GM12873 (cell line): ENCODE results near the gene FXN.

Experiments
- CTCF ChIP-seq: IDR thresholded peaks from 2 replicates; pipeline ENCODE4 v1.5.1; 2012; ENCODE audit warnings: low read depth, mild to moderate bottlenecking, moderate library complexity, low read length, control low read depth; ENCODE audit not compliant: insufficient read depth; ENCODE audit errors: missing control alignments

FXN gene

GRCh38 chr9:69081261-69081660 lies 45.7 kb downstream of the FXN start:
- TF ChIP-seq CTCF = no peak

- TF ChIP-seq CTCF = no peak
Observed at GRCh38 chr9:69083321-69083720, 47.8 kb downstream of the FXN start.

GRCh38 chr9:69085569-69086283 lies 50.2 kb downstream of the FXN start:
- TF ChIP-seq CTCF = no peak

- no peak for TF ChIP-seq CTCF
Observed at GRCh38 chr9:69086312-69086711, 50.8 kb downstream of the FXN start.

GRCh38 chr9:69086769-69087168 lies 51.2 kb downstream of the FXN start:
- TF ChIP-seq CTCF = no peak

GRCh38 chr9:69089082-69089481 lies 53.5 kb downstream of the FXN start:
- no peak for TF ChIP-seq CTCF

GRCh38 chr9:69089491-69089890 lies 53.9 kb downstream of the FXN start:
- no peak for TF ChIP-seq CTCF
